Natural killer cell (primary cell): ENCODE data around the gene TOX4. TPM values are rescaled to one million over a fixed set of nuclear protein-coding genes. Genes with fewer than 3 reads are reported as not detected.

Source experiments
- ATAC-seq, 3 donors: fragments of 150-1000 bp in 2 of 3; fragments of 200-7000 bp in 1 of 3; cut with Tn5 transposase; 1 replicate in 1 of 3; 2 replicates in 2 of 3; pipeline ENCODE4 v1.10.0; 2021; ENCODE audit warnings: mild to moderate bottlenecking in 2 of 3, moderate library complexity in 2 of 3
- DNase-seq, 2 donors: peaks; one replicate each; pipeline versions ENCODE4 v3.0.0 to v3.0.0-alpha.2; 2013 to 2021; ENCODE audit warnings: mixed read lengths in 1 of 2
- H3K27ac ChIP-seq: one replicate; pipeline ENCODE4 v1.5.1; 2013; ENCODE audit warnings: mild to moderate bottlenecking, low read length
- H3K27me3 ChIP-seq: one replicate; pipeline ENCODE4 v1.6.1; 2013; ENCODE audit warnings: low read length; ENCODE audit not compliant: control insufficient read depth, insufficient read depth
- H3K36me3 ChIP-seq: one replicate; pipeline ENCODE4 v1.6.1; 2013; ENCODE audit warnings: low read length; ENCODE audit not compliant: control insufficient read depth, insufficient read depth
- H3K4me1 ChIP-seq: one replicate; pipeline ENCODE4 v1.6.1; 2013; ENCODE audit warnings: low read length; ENCODE audit not compliant: control insufficient read depth, insufficient read depth
- H3K4me3 ChIP-seq: one replicate; pipeline ENCODE4 v1.5.1; 2013; ENCODE audit warnings: low read length
- H3K9me3 ChIP-seq: one replicate; pipeline ENCODE4 v1.6.1; 2013; ENCODE audit warnings: low read length; ENCODE audit not compliant: control insufficient read depth, insufficient read depth
- H3K27ac Mint-ChIP-seq, 2 donors: one replicate each; pipeline ENCODE4 v1.8.0; 2022; ENCODE audit warnings: mild to moderate bottlenecking in 2 of 2, mixed read lengths in 2 of 2, moderate library complexity in 1 of 2
- H3K27me3 Mint-ChIP-seq, 2 donors: one replicate each; pipeline ENCODE4 v1.8.0; 2022; ENCODE audit warnings: low read depth in 2 of 2, mixed read lengths in 2 of 2
- H3K36me3 Mint-ChIP-seq: one replicate; pipeline ENCODE4 v1.8.0; 2022; ENCODE audit warnings: mixed read lengths
- H3K4me1 Mint-ChIP-seq, 2 donors: one replicate each; pipeline ENCODE4 v1.8.0; 2022; ENCODE audit warnings: mixed read lengths in 2 of 2
- H3K4me3 Mint-ChIP-seq: one replicate; pipeline ENCODE4 v1.8.0; 2022; ENCODE audit warnings: mild to moderate bottlenecking, moderate library complexity, mixed read lengths
- H3K9me3 Mint-ChIP-seq, 2 donors: one replicate each; pipeline ENCODE4 v1.8.0; 2022; ENCODE audit warnings: mixed read lengths in 2 of 2
- WGBS: methylation state at CpG from one replicate; pipeline ENCODE4 v1.1.7; 2013; ENCODE audit warnings: missing lambda C conversion rate; ENCODE audit not compliant: insufficient coverage; 5-methylcytosine and 5-hydroxymethylcytosine counted together
- intact Hi-C: fragments of 100-400 bp; cut with micrococcal nuclease; formaldehyde crosslinking; loops from one replicate; pipeline ENCODE4 v1.14.2; 2022
- total RNA-seq, 4 donors: library from RNA; stranded (reverse); fragments of 120-200 nt in 1 of 4; gene quantifications; one replicate each; pipeline versions ENCODE4 v1.2.3 to v1.2.4, GENCODE V29; 2013 to 2022
- TF ChIP-seq, protein P1 (sequence below): fragments of 200-600 bp; IDR thresholded peaks from one replicate; pipeline ENCODE4 v1.8.0; 2022; ENCODE audit warnings: antibody characterized with exemption

TOX4 gene
- total RNA-seq, 3 donors from 2014 or later (not counting 1 experiment from before 2014, with no cell fraction given) = 103 to 123 (median 123) TPM

DNA sequence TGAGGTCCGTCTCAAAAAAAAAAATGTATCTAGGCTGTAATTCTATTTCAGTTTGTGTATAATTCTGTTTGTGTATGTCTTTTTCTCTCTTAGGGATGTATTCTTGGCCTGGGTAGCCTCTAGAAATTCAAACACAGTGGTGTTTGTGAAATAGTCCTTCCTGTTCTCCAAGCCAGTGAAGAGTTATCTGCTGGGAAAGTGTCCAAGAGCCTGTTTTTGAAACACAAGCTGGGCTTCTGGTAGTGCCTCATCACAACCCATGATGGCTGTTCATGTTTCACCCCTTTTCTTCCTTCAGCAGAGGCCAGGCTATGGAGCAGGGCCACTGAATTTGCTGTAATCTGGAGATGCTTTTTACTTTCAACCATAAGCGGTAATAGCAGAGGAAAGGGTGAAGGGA lies 19.5 kb downstream of the TOX4 start:
- Mint-ChIP-seq H3K9me3 (no peaks in the 10 kb centered on the region), H3K4me3 (no peak overlapping the region), H3K4me1 (peaks cover 5 to 11% of the 10 kb centered on the region in 2 donors), H3K27me3 (no peaks in the 10 kb centered on the region), H3K27ac (no peak overlapping the region), H3K36me3 (peaks cover 18% of the 10 kb centered on the region)
- DNase-seq (no peak), ATAC-seq (no peak)
- no peaks in the 10 kb centered on the region for H3K27me3 ChIP-seq
- no peak overlapping the region for H3K27ac ChIP-seq
- H3K4me3 ChIP-seq = no peak overlapping the region
- no peaks in the 10 kb centered on the region for H3K4me1 ChIP-seq
- TF ChIP-seq, protein P1, sequence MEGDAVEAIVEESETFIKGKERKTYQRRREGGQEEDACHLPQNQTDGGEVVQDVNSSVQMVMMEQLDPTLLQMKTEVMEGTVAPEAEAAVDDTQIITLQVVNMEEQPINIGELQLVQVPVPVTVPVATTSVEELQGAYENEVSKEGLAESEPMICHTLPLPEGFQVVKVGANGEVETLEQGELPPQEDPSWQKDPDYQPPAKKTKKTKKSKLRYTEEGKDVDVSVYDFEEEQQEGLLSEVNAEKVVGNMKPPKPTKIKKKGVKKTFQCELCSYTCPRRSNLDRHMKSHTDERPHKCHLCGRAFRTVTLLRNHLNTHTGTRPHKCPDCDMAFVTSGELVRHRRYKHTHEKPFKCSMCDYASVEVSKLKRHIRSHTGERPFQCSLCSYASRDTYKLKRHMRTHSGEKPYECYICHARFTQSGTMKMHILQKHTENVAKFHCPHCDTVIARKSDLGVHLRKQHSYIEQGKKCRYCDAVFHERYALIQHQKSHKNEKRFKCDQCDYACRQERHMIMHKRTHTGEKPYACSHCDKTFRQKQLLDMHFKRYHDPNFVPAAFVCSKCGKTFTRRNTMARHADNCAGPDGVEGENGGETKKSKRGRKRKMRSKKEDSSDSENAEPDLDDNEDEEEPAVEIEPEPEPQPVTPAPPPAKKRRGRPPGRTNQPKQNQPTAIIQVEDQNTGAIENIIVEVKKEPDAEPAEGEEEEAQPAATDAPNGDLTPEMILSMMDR = no peak
- H3K9me3 ChIP-seq = no peaks in the 10 kb centered on the region
- 97% methylated on average over 2 of the region's 2 CpGs for WGBS
- intact Hi-C loops = no loop called here
- H3K36me3 ChIP-seq = peaks cover 80% of the 10 kb centered on the region

DNA sequence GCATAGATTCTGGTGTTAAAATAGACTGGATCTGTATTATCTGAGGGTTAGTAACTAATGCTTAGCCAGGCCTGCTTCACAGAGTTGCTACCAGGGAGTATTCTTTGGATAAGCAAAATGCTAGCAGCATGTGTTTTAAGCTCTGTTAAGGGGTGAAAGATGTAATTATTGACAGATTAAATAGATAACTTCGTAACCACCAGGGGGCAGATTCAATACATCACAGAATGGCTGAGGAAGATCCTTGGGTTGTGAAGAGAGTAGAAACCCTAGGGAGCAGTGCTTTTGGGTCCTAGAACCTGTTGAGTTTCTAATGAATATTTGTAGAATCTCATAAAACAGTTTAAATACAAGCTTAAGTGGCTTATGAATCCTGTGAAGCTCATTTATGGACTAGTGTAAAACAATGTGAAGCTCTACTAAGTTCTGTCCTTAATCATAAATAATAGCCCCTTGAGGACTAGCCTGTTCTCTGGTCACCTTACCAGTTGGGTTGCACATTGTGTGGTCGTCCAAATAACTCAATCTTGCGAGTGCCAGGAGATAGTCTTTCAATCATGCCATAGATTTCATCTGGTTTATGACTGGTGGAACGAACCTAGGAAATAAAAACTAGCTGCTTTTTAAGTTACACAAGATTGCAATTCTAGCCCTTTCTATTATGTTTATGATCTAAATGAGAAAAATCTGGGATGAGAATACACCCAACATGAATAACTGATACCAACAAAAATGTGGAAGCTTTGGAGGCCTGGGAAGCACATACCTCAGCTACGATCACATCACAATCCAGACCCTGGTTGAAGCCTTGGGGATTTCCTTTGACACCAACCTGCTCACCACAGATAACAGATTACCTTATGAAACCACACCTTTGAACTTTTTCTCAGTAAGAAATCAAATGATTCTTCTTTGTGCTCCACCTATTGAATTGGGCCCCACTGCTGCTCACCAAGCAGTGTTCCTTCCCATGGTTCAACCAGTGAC lies 21.8 kb downstream of the TOX4 start:
- WGBS = 83% methylated on average over 5 of the region's 5 CpGs
- no peaks in the 10 kb centered on the region for H3K4me1 ChIP-seq
- intact Hi-C loops = loop anchor here (1.0 kb wide), 1 partner anchor 58 kb away; no protein-coding TSS in a partner anchor
- Mint-ChIP-seq H3K36me3 (peaks cover 10% of the 10 kb centered on the region), H3K27ac (peak overlapping the region; percentile 4 to 57), H3K27me3 (no peaks in the 10 kb centered on the region), H3K4me1 (peaks cover 5 to 6% of the 10 kb centered on the region in 2 donors), H3K9me3 (no peaks in the 10 kb centered on the region), H3K4me3 (no peak overlapping the region)
- TF ChIP-seq, protein P1 = peak; percentile 61
- H3K36me3 ChIP-seq = peaks cover 84% of the 10 kb centered on the region
- no peak overlapping the region for H3K27ac ChIP-seq
- no peaks in the 10 kb centered on the region for H3K9me3 ChIP-seq
- no peak overlapping the region for H3K4me3 ChIP-seq
- DNase-seq (peak in 1 of 2 donors; percentile 82), ATAC-seq (peak in 2 of 3 donors; percentile 63 to 75)
- H3K27me3 ChIP-seq = no peaks in the 10 kb centered on the region

DNA sequence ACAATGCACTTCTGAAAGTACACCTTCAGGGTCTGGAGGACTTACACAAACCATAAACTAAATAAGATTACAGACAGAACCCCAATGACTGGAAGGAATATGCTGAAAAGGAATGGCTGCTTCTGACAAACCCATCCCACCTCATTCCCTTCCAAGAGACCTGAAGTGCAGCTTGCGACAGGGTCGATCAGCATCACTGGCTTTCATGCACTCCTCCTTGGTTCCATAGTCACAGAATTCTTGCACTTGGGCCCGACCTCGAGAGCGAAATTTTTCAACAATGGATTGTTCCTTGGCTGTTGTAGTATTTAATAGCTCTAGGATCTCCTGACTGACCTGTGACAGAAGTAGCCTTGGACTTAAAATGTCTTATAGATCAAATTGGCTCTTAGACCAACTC lies 24.6 kb downstream of the TOX4 start:
- Histone ChIP-seq H3K27me3 (no peaks in the 10 kb centered on the region), H3K36me3 (peaks cover 67% of the 10 kb centered on the region), H3K4me3 (no peak overlapping the region), H3K9me3 (no peaks in the 10 kb centered on the region), H3K27ac (no peak overlapping the region), H3K4me1 (peaks cover 7% of the 10 kb centered on the region)
- intact Hi-C loops = no loop called here
- Mint-ChIP-seq H3K27ac (no peak overlapping the region), H3K4me1 (peaks cover 15% of the 10 kb centered on the region in 2 donors), H3K27me3 (no peaks in the 10 kb centered on the region), H3K9me3 (no peaks in the 10 kb centered on the region), H3K36me3 (peaks cover 10% of the 10 kb centered on the region), H3K4me3 (no peak overlapping the region)
- 98% methylated on average over 5 of the region's 5 CpGs for WGBS
- no peak for ATAC-seq
- TF ChIP-seq, protein P1 = no peak
- no peak for DNase-seq
